HL-60 (cell line): ENCODE results near the gene TBL1XR1.

Experiments used
- DNase-seq, 2 experiments: peaks; one replicate each; pipeline ENCODE4 v3.0.0-alpha.2; 2010 to 2020; ENCODE audit warnings: low read depth in 1 of 2, low spot score in 1 of 2
- H3K27ac ChIP-seq: fragments of 250-450 bp; sonication (Bioruptor Pico); replicated peaks from 2 replicates; pipeline ENCODE4 v1.5.1; 2020; ENCODE audit warnings: mild to moderate bottlenecking, moderate library complexity
- H3K27me3 ChIP-seq: fragments of 250-450 bp; sonication (Bioruptor Pico); 2 replicates; pipeline ENCODE4 v1.5.1; 2021; ENCODE audit warnings: mild to moderate bottlenecking, moderate library complexity; ENCODE audit not compliant: insufficient read depth, poor library complexity, severe bottlenecking
- H3K4me3 ChIP-seq: replicated peaks from 2 replicates; pipeline ENCODE4 v1.5.1; 2011; ENCODE audit warnings: mild to moderate bottlenecking, control low read depth, low read length; ENCODE audit not compliant: insufficient read depth
- CTCF ChIP-seq: IDR thresholded peaks from one replicate; pipeline ENCODE4 v1.5.1; 2011; ENCODE audit warnings: low read length, control low read depth, inconsistent platforms; ENCODE audit not compliant: insufficient read depth
- GABPA ChIP-seq: IDR thresholded peaks from 2 replicates; pipeline ENCODE4 v1.6.1; 2012; ENCODE audit warnings: low read depth
- POLR2AphosphoS5 ChIP-seq: IDR thresholded peaks from 2 replicates; pipeline ENCODE4 v1.6.1; 2012; ENCODE audit warnings: low read depth
- REST ChIP-seq: IDR thresholded peaks from 2 replicates; pipeline ENCODE4 v1.6.1; 2012; ENCODE audit warnings: low read depth; ENCODE audit not compliant: insufficient replicate concordance
- SPI1 ChIP-seq: IDR thresholded peaks from 2 replicates; pipeline ENCODE4 v1.6.1; 2012; ENCODE audit warnings: low read depth, mild to moderate bottlenecking, borderline replicate concordance

Gene TBL1XR1

GRCh38 chr3:177079684-177080083 is 117.6 kb downstream of the TBL1XR1 start:
- Histone ChIP-seq H3K27ac (no peak overlapping the region), H3K4me3 (no peak overlapping the region), H3K27me3 (no peaks in the 10 kb centered on the region)
- no peak for TF ChIP-seq REST
- no peak for TF ChIP-seq CTCF
- no peak for TF ChIP-seq POLR2AphosphoS5
- no peak for TF ChIP-seq SPI1
- TF ChIP-seq GABPA = no peak
- DNase-seq = no peak

GRCh38 chr3:177071496-177072156 is 125.7 kb downstream of the TBL1XR1 start:
- no peak for DNase-seq
- no peak overlapping the region for H3K4me3 ChIP-seq
- no peaks in the 10 kb centered on the region for H3K27me3 ChIP-seq

More at GRCh38 chr3:177071496-177072156, 125.7 kb downstream of the TBL1XR1 start:
- no peak overlapping the region for H3K27ac ChIP-seq
- no peak for TF ChIP-seq GABPA
- TF ChIP-seq SPI1 = no peak
- TF ChIP-seq POLR2AphosphoS5 = no peak
- no peak for TF ChIP-seq REST
- TF ChIP-seq CTCF = no peak
